ENCODE data around the gene SENP8. TPM values are rescaled to one million over a fixed set of nuclear protein-coding genes. Genes with fewer than 3 reads are reported as not detected.

SENP8 gene
- total RNA-seq, 2 experiments from 2014 or later = 0.69 to 4.6 TPM

DNA sequence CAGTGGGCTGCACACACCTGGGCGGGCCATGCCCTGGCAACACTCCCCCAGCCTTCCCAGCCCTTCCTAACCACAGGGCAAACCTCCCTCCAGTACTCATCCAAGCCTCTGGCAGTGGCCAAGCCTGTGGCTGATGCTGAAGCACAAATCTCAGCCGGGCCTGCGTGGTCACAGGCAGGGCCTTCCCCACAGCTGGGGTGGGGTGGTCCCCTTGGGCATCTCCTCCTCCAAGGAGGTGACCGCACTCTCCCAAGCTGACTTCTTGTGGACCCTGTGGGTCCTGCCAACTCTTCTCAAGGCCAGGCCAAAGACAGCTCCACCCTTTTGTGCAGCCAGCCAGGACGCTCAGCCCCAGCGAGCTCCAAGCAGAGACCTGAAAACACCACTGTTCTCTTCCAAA is 58.0 kb downstream of the SENP8 start:
- no peak overlapping the region for H2AFZ ChIP-seq (ENCODE audit: low read length)
- DNase-seq (ENCODE audit: low spot score) = no peak
- H3K36me3 ChIP-seq (ENCODE audit: insufficient read depth, low read length) = no peaks in the 10 kb centered on the region
- intact Hi-C loops (cut with micrococcal nuclease; ENCODE audit: unreplicated experiment) = no loop called here
- H3K27ac ChIP-seq (ENCODE audit: low read depth, low read length, poor library complexity, severe bottlenecking) = no peak overlapping the region
- H3K79me2 ChIP-seq (ENCODE audit: insufficient read depth, low read depth, low read length) = no peaks in the 10 kb centered on the region
- H3K9me2 ChIP-seq (ENCODE audit: insufficient read depth, low read length) = no peaks in the 10 kb centered on the region
- H4K20me1 ChIP-seq (ENCODE audit: insufficient read depth, low read length) = no peaks in the 10 kb centered on the region
- CTCF ChIA-PET (ENCODE audit: unreplicated experiment) = no interaction called here
- POLR2A ChIA-PET = interaction anchor here (0.6 to 1.1 kb wide), 3 partner anchors 18 to 328 kb away, joined by 3 to 5 read pairs (median 5); no protein-coding TSS in a partner anchor
- no peaks in the 10 kb centered on the region for H3K9me3 ChIP-seq (ENCODE audit: low read length)
- no peak overlapping the region for H3K4me3 ChIP-seq (ENCODE audit: low read depth, low read length, poor library complexity, severe bottlenecking)
- H3K4me1 ChIP-seq (ENCODE audit: insufficient read depth, low read length, poor library complexity, severe bottlenecking) = no peaks in the 10 kb centered on the region
- TF ChIP-seq, protein P1, sequence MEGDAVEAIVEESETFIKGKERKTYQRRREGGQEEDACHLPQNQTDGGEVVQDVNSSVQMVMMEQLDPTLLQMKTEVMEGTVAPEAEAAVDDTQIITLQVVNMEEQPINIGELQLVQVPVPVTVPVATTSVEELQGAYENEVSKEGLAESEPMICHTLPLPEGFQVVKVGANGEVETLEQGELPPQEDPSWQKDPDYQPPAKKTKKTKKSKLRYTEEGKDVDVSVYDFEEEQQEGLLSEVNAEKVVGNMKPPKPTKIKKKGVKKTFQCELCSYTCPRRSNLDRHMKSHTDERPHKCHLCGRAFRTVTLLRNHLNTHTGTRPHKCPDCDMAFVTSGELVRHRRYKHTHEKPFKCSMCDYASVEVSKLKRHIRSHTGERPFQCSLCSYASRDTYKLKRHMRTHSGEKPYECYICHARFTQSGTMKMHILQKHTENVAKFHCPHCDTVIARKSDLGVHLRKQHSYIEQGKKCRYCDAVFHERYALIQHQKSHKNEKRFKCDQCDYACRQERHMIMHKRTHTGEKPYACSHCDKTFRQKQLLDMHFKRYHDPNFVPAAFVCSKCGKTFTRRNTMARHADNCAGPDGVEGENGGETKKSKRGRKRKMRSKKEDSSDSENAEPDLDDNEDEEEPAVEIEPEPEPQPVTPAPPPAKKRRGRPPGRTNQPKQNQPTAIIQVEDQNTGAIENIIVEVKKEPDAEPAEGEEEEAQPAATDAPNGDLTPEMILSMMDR (conservative IDR thresholded peaks at IDR 0.05; ENCODE audit: low read length) = no peak
- TF ChIP-seq EZH2phosphoT487 (IDR thresholded peaks at IDR 0.05; ENCODE audit: borderline replicate concordance, low read depth, low read length) = no peak
- no peak overlapping the region for H3K4me2 ChIP-seq (ENCODE audit: low read length)
- BruUV-seq (replicated peaks) = no TSS peak

DNA sequence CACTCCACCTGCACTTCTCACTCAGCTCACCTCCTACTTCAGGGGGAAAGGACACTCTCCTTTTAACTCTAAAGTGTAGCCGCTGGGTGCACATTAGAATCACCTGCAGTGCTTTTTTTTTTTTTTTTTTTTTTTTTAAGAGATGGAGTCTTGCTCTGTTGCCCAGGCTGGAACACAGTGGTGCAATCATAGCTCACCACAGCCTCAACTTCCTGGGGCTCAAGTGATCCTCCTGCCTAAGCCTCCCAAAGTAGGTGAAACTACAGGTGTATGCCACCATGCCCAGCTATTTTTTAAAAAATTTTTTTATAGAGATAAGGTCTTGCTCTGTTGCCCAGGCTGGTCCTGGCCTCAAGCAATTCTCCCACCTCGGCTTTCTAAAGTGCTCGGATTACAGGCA is 58.5 kb downstream of the SENP8 start:
- H4K20me1 ChIP-seq (ENCODE audit: insufficient read depth, low read length) = no peaks in the 10 kb centered on the region
- H3K36me3 ChIP-seq (ENCODE audit: insufficient read depth, low read length) = no peaks in the 10 kb centered on the region
- no peaks in the 10 kb centered on the region for H3K79me2 ChIP-seq (ENCODE audit: insufficient read depth, low read depth, low read length)
- H3K9me2 ChIP-seq (ENCODE audit: insufficient read depth, low read length) = no peaks in the 10 kb centered on the region
- DNase-seq (ENCODE audit: low spot score) = no peak
- H3K4me2 ChIP-seq (ENCODE audit: low read length) = no peak overlapping the region
- no peak overlapping the region for H3K4me3 ChIP-seq (ENCODE audit: low read depth, low read length, poor library complexity, severe bottlenecking)
- POLR2A ChIA-PET = interaction anchor here (0.6 to 1.1 kb wide), 3 partner anchors 18 to 329 kb away, joined by 3 to 5 read pairs (median 5); no protein-coding TSS in a partner anchor
- H3K4me1 ChIP-seq (ENCODE audit: insufficient read depth, low read length, poor library complexity, severe bottlenecking) = no peaks in the 10 kb centered on the region
- H3K9me3 ChIP-seq (ENCODE audit: low read length) = no peaks in the 10 kb centered on the region
- BruUV-seq (replicated peaks) = no TSS peak
- TF ChIP-seq, protein P1 (conservative IDR thresholded peaks at IDR 0.05; ENCODE audit: low read length) = no peak
- no peak for TF ChIP-seq EZH2phosphoT487 (IDR thresholded peaks at IDR 0.05; ENCODE audit: borderline replicate concordance, low read depth, low read length)
- no peak overlapping the region for H2AFZ ChIP-seq (ENCODE audit: low read length)
- CTCF ChIA-PET (ENCODE audit: unreplicated experiment) = no interaction called here
- intact Hi-C loops (cut with micrococcal nuclease; ENCODE audit: unreplicated experiment) = no loop called here
- H3K27ac ChIP-seq (ENCODE audit: low read depth, low read length, poor library complexity, severe bottlenecking) = no peak overlapping the region

DNA sequence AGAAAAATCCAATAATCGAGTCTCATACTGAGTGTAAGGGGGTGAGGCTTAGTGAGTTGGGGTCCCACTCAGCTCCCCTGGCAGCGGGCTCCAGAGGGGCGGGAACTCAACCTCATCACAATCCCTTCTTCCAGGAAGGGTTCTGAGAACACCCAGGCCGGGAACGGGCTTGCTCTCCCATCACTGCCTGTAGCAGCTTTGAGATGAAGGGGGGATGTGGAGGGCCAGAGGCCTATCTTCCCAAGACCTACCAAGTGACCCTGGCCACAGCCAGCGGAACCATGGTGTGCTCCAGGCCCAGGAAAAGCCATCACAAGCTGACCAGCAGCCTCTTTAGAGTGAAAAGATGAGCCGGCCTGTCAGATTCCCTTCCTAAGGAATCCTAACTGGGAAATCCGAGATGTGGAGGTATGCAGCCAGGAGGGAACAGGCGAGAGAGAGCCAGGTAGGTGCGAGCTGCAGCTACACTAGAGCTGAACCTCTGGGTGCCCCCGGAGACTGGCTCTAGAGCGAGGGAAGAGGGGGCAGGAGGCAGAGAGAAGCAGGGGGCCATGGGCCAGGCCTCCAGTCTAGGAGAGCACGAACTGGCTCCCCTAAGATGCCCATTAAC is 60.9 kb downstream of the SENP8 start:
- no peak overlapping the region for H3K27ac ChIP-seq (ENCODE audit: low read depth, low read length, poor library complexity, severe bottlenecking)
- CTCF ChIA-PET (ENCODE audit: unreplicated experiment) = no interaction called here
- H3K4me2 ChIP-seq (ENCODE audit: low read length) = no peak overlapping the region
- no peaks in the 10 kb centered on the region for H4K20me1 ChIP-seq (ENCODE audit: insufficient read depth, low read length)
- TF ChIP-seq EZH2phosphoT487 (IDR thresholded peaks at IDR 0.05; ENCODE audit: borderline replicate concordance, low read depth, low read length) = no peak
- TF ChIP-seq, protein P1 (conservative IDR thresholded peaks at IDR 0.05; ENCODE audit: low read length) = no peak
- no peaks in the 10 kb centered on the region for H3K79me2 ChIP-seq (ENCODE audit: insufficient read depth, low read depth, low read length)
- H3K9me2 ChIP-seq (ENCODE audit: insufficient read depth, low read length) = no peaks in the 10 kb centered on the region
- POLR2A ChIA-PET = no interaction called here
- BruUV-seq (replicated peaks) = no TSS peak
- no peaks in the 10 kb centered on the region for H3K9me3 ChIP-seq (ENCODE audit: low read length)
- H3K4me1 ChIP-seq (ENCODE audit: insufficient read depth, low read length, poor library complexity, severe bottlenecking) = no peaks in the 10 kb centered on the region
- no peaks in the 10 kb centered on the region for H3K36me3 ChIP-seq (ENCODE audit: insufficient read depth, low read length)
- H3K4me3 ChIP-seq (ENCODE audit: low read depth, low read length, poor library complexity, severe bottlenecking) = no peak overlapping the region
- intact Hi-C loops (cut with micrococcal nuclease; ENCODE audit: unreplicated experiment) = no loop called here
- no peak overlapping the region for H2AFZ ChIP-seq (ENCODE audit: low read length)
- DNase-seq (ENCODE audit: low spot score) = no peak
